H1 (cell line): Measurements from ENCODE around the gene H1-8. TPM values are rescaled to one million over a fixed set of nuclear protein-coding genes. Genes with fewer than 3 reads are reported as not detected.

Experiments used
- BCL11A ChIP-seq, 2 experiments: IDR thresholded peaks; one replicate each; pipeline ENCODE4 v1.6.1; 2011; ENCODE audit warnings: low read depth in 2 of 2, low read length in 2 of 2, mild to moderate bottlenecking in 2 of 2
- CEBPB ChIP-seq: IDR thresholded peaks from 2 replicates; pipeline ENCODE4 v1.6.1; 2012; ENCODE audit warnings: low read depth, low read length
- NANOG ChIP-seq: IDR thresholded peaks from 2 replicates; pipeline ENCODE4 v1.6.1; 2011; ENCODE audit warnings: low read length, low read depth, mild to moderate bottlenecking, inconsistent platforms; ENCODE audit not compliant: insufficient read depth, poor library complexity, severe bottlenecking
- SIN3A ChIP-seq, 2 experiments: IDR thresholded peaks in 1 of 2; conservative IDR thresholded peaks in 1 of 2; 2 replicates each; pipeline ENCODE4 v1.6.1; 2011 to 2012; ENCODE audit warnings: low read length in 2 of 2, improper control_type of control experiment in 1 of 2, low read depth in 1 of 2, mild to moderate bottlenecking in 1 of 2
- polyA plus RNA-seq, 7 experiments: library from polyadenylated mRNA; depleted of rRNA in 3 of 7; stranded (reverse) in 5 of 7; unstranded in 2 of 7; fragments of >200 nt in 5 of 7; fragments of 200-250 nt in 2 of 7; gene quantifications; 1 replicate in 5 of 7; 2 replicates in 1 of 7; 4 replicates in 1 of 7; pipeline versions ENCODE4 v1.2.1 to v1.2.3, GENCODE V29; 2011 to 2013; ENCODE audit warnings: missing spikeins in 2 of 7, mixed read lengths in 2 of 7
- total RNA-seq: library from RNA; stranded (reverse); fragmentation: NEBNext Ultra II Directional; extraction: Animal tissue kit (Norgen Biotek cat#: 25700); gene quantifications from 2 replicates; pipeline ENCODE4 v1.2.1, GENCODE V29; 2021

Gene H1-8
- total and polyA plus RNA-seq, 2 of the 8 experiments (the other 6 are each of a cell fraction or from before 2014, with no cell fraction given): not detected

- TF ChIP-seq BCL11A (IDR thresholded peaks at IDR 0.05; ENCODE audit: low read depth in 2 of 2, low read length in 2 of 2) (no peak), NANOG (no peak), CEBPB (no peak), SIN3A (conservative IDR thresholded peaks at IDR 0.05 in 1 of 2, IDR thresholded peaks at IDR 0.05 in 1 of 2; ENCODE audit: low read depth in 1 of 2, low read length in 2 of 2) (no peak)
Observed at GRCh38 chr3:129549006-129549800, 6.2 kb downstream of the H1-8 start (continued).
